Left hindlimb (tissue), 1 donor: ENCODE measurements around the gene GPAM.

Experiments
- DNase-seq: peaks from one replicate; pipeline ENCODE4 v3.0.0-alpha.2; 2018

GPAM gene

DNA sequence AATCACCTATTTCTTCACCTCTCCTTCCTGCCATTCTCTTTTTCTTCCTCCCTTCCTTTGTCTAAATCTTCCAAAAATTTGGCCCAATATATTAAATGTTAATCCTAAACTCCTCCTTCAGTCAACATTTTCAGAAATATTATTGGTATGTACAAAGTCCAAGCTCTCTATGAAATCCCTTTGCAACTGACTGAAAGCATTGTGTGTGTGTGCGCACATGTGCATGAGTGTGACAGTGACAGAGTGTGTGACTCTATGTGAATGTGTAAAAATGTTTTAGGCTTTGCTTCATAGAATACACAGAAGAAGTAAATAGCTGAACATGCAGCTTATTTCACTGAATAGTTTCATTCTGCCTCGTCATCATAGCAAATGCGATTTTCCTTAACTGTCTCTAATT lies 7.0 kb downstream of the GPAM start:
- DNase-seq: no peak

DNA sequence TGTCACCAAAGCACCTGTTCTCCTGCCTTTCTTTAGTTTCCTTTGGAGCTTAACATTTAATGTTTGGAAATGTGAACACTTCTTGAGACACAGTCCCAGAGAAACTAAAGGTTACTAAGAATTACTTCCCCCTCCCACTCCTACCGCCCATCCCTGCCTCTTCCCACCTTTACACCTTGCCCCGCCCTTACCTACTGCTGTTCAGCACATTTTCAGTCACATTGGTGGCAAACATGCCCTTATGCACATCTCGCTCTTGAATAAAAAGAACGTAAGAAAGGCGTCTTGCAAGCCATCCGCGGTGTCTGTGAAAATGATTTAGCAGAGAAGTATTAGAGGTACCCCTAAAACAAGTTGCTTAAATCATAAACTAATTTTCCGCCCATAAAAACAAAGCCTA lies 8.2 kb downstream of the GPAM start:
- no peak for DNase-seq

DNA sequence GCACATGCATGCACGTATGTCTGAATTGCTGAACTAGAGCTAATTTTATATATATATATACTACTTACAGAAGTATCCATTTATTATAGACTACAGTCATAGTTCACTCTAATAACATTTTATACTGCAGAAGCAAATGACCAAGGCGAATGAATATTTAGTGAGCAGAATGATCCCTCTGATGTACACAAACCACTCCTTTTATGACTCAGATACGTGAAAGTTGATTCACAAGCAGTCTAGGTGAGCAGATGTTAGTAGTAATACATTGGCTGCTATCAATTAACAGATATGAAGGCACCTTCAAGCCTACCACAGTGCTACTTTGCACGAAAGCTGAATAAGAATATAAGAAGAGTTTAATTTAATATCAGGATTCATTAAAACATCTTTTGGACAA lies 10.4 kb downstream of the GPAM start:
- no peak for DNase-seq

DNA sequence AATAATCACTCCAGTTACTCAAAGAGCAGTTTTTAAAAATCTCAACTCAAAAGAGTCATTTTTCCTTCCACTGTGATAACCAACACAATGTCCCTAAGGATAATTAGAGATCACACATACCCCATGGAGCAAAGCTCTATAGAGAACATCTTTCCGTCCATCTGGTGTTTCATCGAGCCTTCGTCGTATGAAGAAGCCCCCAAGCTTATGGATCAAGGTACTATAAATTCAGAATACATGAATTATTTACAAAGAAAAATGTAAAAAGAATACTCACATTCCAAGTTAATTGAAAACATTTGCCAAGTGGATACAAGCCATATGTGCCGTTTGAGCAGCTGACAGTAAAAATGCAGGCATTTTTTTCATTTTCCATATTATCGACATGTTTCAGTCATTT lies 14.8 kb downstream of the GPAM start:
- DNase-seq: no peak

DNA sequence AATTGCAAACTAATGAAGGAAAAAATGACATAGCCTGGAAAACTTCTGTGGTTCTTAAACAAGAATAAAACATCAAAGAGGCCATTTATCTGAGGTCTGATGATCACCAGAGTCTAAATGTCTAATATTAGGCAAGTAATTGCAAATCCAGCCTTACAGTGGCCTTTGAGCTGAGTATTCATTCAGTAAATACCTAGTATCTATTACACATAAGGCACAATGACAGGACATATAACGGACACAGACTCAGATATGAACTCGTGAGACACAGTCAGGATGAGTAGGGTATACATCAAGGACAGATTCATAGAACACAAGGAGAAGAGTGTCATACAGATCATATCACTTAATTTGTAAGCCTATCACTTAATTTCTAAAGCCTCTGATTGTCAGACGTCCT lies 16.8 kb downstream of the GPAM start:
- no peak for DNase-seq

DNA sequence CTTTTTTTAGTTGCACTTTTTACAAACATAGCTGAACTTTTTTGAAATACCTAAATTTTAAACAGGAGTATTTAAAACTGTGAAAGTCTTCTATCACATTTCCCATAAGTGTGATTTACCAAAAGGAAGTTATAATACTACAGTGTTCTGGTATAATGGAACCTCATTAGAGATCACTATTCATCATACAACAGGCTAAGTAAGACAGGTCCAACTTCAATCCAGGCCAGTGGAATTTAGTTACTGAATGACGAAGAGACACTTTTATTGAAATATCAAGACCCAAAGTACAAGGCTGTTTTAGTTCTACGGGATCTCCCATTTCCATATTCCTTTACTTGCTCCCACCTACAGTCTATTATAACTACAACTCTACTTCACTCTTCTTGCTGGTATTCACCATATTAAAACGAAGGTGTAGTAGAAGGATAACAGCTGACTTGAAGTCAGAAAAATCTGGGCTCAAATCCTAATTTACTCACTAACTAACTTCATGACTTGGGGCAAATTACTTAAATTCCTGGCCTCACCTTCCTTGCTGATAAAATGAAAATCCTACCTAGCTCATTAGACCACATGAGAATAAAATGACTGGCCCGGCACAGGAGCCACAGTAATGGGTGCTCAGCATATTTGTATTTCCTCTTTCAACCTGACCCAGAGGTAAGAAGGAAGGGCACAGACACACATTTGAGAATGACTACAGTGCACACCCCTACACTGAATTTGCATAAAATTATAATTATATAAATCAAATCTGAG lies 21.6 kb downstream of the GPAM start:
- DNase-seq: no peak

DNA sequence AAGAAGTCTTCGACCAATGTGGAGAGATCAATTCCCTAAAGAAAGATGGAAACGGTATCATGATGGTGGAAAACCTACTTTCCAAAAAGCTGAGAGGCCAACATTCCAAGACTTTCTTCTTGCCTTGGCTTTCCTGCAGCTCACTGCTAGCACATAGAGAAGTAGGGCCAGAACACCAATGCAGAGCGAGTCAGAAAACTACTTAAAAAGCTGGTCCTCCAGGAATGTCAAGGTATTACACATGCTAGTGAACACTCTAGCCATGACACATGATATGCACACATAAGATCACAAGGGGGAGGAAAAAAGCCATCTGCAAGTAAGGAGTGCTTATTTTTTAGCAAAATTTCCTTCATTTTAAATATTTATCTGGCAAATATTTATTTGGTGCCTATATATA lies 22.7 kb downstream of the GPAM start:
- no peak for DNase-seq

DNA sequence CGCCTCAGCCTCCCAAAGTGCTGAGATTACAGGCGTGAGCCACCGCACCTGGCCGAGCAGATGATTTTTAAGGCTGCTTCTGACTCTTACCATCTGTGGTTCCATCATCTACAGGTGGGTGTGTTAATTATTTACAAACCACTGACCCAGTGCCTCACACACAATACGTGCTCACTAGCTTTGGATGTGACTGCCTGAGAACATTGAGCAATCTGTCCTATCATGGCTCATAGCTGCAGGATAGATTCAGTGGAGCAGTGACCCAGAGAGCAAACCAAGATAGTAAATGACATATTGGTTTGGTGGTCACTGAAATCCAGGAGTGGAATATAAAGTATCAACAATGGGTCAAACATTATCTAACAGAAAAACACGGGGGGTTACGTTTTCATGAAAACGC lies 24.1 kb downstream of the GPAM start:
- no peak for DNase-seq

DNA sequence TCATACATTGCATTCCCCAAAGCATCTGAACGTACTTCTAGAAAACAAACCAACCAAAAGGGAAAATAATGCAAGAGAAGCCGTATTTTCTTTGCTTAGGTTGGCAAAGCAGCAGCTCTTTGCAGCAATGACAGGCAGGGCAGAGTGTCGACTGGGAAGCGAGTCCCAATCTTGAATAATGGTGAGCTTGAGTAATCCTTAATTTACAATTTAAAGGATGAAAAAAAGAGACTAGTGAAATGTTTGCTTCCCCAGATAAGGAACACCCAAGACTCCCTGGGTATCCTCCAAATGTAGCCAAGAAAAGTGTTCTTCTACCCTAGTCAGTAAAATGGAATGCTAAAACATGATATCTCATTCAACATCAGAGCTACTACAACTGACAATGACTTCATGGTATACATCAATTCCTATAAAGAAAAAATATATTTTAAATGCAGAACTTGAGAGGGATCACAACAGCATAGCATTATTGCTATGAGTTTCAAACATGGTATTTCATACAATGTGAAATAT lies 32.0 kb downstream of the GPAM start:
- DNase-seq: no peak

DNA sequence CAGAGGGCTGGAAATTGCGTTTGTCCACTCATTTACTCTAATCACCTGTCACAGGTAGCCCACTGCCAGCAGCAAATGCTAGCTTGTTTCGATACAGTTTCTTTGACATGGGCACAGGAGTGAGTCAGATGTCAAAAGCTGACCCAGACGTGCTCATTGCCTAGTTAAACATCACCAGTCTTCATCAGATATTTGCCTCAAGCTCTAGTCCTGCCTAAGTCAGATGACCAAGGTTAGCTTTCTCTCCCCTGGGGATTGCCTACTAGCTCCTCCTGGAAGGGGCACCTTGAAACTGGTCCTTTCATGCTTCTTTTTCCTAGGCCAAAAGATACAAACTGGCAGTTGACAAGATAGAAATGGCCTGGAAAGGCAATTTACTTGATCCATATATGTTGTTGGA lies 35.2 kb downstream of the GPAM start:
- no peak for DNase-seq

DNA sequence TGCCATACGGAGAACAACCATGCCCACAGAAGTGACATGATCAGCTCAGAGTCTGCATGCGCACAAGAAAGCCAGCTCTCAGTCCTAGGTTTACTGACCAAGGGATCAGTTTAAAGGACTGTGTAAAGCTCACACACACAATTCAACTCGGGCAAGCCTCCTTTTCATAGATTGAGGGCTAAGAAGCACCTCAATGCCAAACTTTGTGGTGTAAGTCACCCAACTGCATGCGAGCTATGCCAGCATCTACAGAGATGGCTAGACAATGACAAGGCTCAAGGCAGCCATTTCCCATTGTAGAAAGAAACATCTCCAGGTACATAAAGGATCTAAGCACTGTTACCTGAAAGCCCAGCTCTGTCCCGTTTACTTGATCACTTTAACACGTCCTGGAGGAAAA lies 36.8 kb downstream of the GPAM start:
- no peak for DNase-seq

DNA sequence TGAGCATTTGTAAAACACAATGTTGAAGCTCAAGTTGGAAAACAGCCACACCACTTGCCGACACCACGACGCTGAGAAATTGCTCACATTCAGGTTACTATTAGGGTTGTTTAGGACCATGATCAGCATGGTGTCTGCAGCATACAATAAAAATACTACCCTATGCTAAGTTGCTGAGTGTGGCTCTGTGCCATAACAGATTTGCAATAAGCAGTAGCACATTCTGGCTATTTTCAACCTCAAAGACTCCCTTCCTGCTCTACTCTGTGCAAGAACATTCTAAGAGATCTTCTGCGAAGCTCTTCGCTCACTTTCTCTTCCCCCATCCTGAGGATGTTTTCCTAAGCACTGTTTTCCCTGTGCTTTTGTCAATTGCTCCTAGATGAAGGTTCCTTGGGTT lies 38.3 kb downstream of the GPAM start:
- no peak for DNase-seq

DNA sequence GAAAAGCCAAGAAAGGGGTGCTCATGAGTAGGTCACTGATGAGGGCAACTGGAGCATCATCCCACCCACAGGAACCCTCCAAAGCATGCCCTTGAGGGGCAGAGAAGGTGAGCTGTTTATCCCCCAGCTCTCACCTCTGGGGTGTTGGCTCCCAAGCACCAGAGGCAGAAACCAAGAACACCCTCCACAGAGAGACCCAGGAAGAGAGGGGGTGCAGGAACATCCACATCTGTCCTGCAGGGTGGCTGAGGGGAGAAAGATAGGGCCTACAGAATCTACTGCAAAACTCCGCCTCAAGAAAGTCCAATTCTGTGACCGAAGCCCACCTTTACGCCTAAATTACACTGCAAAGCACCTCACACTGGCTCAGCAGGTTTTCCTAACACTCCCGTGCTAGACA lies 40.1 kb downstream of the GPAM start:
- DNase-seq: no peak

DNA sequence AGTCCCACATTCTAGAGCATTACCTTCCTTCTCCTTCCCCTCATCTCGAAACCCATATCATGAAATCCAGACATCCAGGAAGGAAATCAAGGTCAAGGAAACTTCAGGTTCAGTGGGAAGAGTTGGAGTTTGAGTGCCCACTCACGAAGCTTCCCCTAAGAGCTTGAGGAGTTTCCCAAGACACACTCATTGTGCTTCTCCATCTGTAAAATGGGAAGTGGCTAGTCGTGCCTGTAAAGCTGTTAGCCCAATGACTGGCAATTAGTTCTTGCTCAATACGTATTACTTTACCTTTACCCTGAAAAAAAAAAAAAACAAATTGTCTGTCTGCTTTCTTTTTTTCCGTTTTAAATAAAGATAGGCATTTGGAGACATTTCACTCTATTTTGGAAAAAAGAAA lies 42.3 kb downstream of the GPAM start:
- no peak for DNase-seq

DNA sequence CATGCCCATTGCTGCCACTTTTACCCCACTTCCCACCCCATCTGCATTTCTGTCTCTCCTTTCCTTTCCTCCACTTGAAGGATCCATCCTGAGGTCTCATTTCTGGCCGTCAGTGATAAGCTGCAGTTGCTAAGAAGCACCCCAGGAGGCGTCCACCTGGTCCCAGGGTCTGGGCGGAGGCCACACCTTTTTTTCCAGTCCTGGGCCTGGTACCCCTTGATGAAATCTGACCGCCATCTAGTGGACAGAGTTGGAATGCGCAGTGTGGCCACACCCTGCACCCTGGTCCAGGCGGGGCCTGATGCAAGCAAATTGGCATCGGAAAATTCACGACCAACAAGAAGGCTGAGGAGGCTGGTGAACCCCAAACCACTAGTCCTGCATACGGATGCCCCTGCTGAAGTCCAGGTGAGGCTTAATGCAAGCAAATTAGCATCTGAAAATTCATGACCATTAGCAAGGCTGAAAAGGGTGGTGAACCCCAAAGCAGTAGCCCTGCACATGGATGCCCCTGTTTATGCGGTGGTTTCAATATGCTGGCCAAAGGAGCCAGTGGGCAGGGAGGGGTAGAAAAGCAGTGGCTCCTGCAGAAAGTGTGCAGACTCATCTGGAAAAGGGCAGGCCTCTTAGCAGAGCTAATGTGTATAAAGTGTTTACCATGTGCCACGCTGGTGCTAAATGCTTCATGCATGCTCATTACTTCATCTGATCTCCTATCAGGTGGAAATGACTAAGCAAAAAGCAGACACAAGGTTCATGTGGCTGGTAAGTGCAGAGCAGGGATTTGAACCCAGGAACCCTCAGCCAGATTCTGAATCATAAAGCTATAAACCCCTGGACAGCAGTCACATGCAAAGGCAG lies 43.2 kb downstream of the GPAM start:
- peak; percentile 45 for DNase-seq

DNA sequence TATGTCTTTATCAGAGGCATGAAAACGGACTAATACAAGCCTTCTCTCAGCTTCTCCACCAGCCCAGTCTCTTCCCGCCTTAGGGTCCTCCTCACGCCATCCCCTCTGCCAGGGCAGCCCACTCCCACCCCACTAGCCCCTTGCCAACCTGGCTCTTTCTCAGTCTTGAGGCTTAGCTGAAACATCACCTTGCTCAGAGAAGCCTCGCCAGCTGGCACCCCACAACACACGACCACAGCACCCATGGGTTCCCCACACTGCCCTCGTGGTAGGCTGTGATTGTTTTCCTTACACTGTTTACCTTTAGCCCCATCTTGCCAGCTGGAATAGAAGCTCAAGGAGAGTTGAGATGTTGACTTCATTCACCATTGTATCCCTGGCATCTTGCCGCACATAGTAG lies 44.4 kb downstream of the GPAM start:
- DNase-seq: no peak

DNA sequence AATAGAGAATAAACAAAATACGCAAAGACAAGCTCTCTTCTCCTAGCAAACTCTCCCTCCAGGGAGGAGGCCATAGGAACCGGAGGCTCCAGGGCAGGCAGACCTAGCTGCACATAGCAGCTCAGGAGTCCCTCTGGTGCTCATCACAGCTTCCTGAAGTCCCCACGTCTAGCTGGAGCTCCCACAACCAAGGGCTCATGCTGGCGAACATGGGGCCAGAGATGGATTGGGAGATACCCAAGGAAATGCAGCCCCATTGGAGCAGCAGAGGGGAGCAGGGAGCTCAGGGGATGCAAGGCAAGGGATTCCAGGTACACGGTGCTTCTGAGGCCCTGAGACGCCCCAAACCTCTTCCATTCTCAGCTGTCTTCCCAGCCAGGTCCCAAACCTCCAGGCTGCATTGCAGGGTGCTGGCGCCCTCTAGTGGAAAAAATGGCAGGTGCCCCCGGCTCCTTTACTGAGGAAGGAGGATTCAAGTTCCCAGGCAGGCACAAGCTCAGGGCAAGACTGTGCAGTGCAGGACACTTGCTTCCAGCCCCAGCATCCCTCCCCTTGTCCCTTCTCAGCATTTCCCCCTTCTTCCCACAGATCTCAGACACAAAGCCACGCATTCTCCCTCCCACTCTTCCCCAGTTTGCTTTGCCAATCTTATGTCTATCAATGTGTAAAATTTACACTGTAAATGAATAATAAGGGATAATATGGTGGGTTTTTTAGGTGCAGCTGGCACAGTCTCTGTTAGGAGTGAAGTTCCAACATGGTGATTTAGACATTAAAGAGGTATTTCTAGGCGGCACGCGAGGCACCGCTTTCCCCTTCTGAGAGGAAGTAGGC lies 46.2 kb downstream of the GPAM start:
- peak; percentile 71 for DNase-seq

DNA sequence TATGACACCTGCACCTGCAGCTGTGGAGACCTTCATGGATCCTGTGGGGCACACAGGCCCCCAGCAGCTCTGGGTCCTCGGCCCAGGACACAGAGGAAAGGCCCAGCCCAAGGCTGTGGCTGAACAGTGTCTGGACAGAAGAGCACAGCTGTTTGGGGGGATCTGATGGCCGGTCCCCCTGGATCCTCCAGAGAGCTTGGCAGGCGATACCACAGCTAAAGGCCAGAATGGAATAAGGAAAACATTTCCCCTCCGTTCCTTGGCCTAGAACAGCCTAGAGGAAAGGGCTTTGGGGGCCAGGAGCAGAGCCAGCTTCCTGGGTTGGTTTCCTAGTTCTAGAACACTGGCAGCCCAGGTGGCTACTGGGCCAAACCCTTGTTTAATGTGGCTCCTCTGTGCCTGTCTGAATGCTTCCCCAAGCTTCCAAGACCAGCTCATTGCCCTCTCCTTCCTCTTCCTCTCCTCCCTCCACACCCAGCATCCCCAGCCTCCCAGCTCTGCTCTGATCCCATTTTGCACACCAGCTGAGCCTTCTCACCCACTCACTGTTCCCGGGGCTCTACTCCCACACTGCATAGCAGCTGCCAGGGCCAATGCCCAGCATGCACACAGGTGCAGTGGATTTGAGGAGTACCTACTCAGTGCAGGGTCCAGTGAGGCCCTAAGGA lies 46.9 kb downstream of the GPAM start:
- no peak for DNase-seq

DNA sequence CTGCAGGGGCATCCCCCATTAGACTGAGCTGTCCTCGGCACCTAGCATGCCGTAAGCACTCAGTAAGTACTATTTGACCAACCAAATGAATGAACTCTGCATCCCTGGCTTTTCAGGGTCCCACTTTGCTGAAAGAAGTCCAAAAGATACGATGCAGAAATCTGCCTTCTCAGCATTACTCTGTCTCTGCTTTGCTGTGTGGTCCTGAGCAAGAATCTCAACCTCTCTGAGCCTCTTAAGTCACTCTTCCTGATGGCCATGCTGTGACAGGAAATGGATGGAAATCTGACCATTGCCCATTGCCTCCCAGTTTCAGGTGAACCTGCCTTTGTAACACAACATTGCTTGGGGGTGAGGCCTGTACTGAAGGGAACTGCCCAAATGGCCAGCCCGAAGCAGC lies 48.0 kb downstream of the GPAM start:
- DNase-seq: no peak

DNA sequence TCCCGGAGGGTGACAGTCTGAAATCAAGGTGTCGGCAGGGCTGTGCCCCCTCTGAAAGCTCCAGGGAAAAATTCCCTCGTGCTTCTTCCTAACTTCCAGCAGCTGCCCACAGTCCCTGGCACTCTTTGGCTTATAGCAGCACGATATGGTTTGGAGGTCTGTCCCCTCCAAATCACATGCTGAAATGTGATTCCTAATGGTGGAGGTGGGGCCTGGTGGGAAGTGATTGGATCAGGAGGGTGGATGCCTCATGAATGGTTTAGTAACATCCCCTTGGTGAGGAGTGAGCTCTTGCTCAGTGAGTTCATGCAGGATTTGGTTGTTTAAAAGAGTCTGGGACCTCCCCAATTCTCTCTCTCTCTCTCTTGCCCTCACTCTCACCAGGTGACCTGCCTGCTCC lies 51.1 kb downstream of the GPAM start:
- DNase-seq: no peak

DNA sequence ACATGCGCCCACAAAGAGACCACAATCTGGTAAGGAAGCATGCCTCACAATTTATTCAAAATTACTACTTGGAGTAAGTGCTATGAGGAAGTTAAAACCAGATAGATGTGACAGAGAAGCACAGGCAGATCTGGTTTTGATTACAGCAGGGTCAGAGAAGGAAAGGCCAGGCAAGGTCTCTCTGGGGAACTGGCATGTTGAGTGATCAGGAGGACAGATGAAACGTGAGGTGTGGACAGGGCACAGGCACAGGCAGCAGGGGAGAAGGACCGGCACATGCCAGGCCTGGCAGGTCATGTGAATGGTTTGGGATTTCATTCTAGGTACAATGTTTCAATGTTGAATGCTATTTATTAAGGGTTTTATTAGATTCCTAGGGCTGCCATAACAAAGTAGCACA lies 51.6 kb downstream of the GPAM start:
- no peak for DNase-seq

DNA sequence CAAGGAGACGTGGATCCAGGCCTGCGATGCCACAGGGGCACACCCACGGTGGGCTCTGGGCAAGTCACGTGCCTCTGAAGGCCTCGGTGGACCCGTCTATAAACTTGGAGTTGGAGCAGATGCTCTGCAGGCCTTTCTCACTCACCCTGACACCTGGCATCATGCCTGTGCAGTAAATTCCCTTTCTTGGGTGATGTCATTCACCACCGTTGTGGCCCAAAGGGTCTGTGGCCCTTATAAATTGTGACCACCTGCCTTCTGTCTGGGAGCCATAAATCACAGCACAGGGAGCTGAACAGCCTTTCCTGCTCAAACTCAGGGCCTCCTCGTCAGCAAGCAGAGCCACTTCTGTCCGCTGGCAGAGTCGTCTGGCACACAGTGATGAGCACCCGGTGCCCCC lies 52.2 kb downstream of the GPAM start:
- no peak for DNase-seq

DNA sequence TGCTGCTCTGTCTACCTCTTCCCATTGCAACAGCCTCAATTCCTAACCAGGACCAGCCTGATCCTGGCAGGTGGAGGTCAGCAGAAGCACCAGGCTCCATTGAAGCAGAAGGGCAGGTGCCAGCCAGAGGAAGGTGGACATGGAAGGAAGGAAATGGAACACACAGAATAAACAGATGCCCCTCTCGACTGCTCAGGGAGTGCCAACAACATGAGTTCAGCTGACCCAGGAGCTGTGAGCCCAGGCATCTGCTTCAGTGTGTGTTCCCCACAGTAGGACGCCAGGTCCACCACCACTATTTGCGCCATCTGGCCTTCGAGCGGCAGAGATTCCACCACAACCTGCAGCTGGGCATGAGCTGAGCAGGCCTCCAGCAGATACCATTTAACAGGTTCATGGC lies 56.7 kb downstream of the GPAM start:
- no peak for DNase-seq
